CD14-positive monocyte (primary cell): ENCODE data around the gene CCNI2. TPM values are rescaled to one million over a fixed set of nuclear protein-coding genes. Genes with fewer than 3 reads are reported as not detected.

Experiments used
- DNase-seq, 3 donors: peaks; one replicate each; pipeline ENCODE4 v3.0.0-alpha.2; 2011 to 2022
- H2AFZ ChIP-seq: 2 replicates; pipeline ENCODE4 v1.6.0; 2012; ENCODE audit warnings: mild to moderate bottlenecking, low read depth, low read length, inconsistent platforms; ENCODE audit not compliant: insufficient read depth, poor library complexity, severe bottlenecking
- H3K27ac ChIP-seq, 2 donors: 1 replicate in 1 of 2; 2 replicates in 1 of 2; pipeline ENCODE4 v1.5.1; 2012 to 2013; ENCODE audit warnings: low read length in 2 of 2, control low read depth in 1 of 2, inconsistent platforms in 1 of 2, low read depth in 1 of 2, mild to moderate bottlenecking in 1 of 2
- H3K27me3 ChIP-seq, 2 donors: one replicate each; pipeline versions ENCODE4 v1.6.0 to v1.6.1; 2011 to 2013; ENCODE audit warnings: low read length in 2 of 2; ENCODE audit not compliant: control insufficient read depth in 2 of 2, insufficient read depth in 2 of 2
- H3K36me3 ChIP-seq, 2 donors: replicated peaks in 1 of 2; 1 replicate in 1 of 2; 2 replicates in 1 of 2; pipeline versions ENCODE4 v1.5.1 to v1.6.1; 2012 to 2013; ENCODE audit warnings: low read length in 2 of 2, control low read depth in 1 of 2, inconsistent platforms in 1 of 2, mild to moderate bottlenecking in 1 of 2; ENCODE audit not compliant: insufficient read depth in 2 of 2, control insufficient read depth in 1 of 2
- H3K4me1 ChIP-seq, 2 donors: 1 replicate in 1 of 2; 2 replicates in 1 of 2; pipeline versions ENCODE4 v1.5.1 to v1.6.1; 2012 to 2013; ENCODE audit warnings: low read length in 2 of 2, control low read depth in 1 of 2, inconsistent platforms in 1 of 2, mild to moderate bottlenecking in 1 of 2, moderate library complexity in 1 of 2; ENCODE audit not compliant: insufficient read depth in 2 of 2, control insufficient read depth in 1 of 2
- H3K4me2 ChIP-seq: replicated peaks from 2 replicates; pipeline ENCODE3; 2012; ENCODE audit warnings: low read length, moderate library complexity, mild to moderate bottlenecking; ENCODE audit not compliant: poor library complexity, severe bottlenecking; ENCODE audit errors: extremely low read depth
- H3K4me3 ChIP-seq, 3 experiments: fragments of 200-600 bp in 1 of 3; sonication (generic) in 1 of 3; replicated peaks in 1 of 3; 1 replicate in 2 of 3; 2 replicates in 1 of 3; pipeline ENCODE4 v1.5.1; 2011 to 2013; ENCODE audit warnings: low read length in 3 of 3, mild to moderate bottlenecking in 3 of 3, control low read depth in 2 of 3, low read depth in 2 of 3, inconsistent platforms in 1 of 3, moderate library complexity in 1 of 3
- H3K79me2 ChIP-seq: 2 replicates; pipeline ENCODE4 v1.6.0; 2012; ENCODE audit warnings: mild to moderate bottlenecking, control low read depth, inconsistent platforms, low read length, moderate library complexity; ENCODE audit not compliant: insufficient read depth
- H3K9ac ChIP-seq: 2 replicates; pipeline ENCODE4 v1.6.0; 2017; ENCODE audit warnings: low read length, mild to moderate bottlenecking; ENCODE audit not compliant: insufficient read depth, poor library complexity, severe bottlenecking
- H3K9me3 ChIP-seq, 2 donors: replicated peaks in 1 of 2; 1 replicate in 1 of 2; 2 replicates in 1 of 2; pipeline versions ENCODE4 v1.5.1 to v1.6.1; 2012 to 2013; ENCODE audit warnings: low read length in 2 of 2, control low read depth in 1 of 2; ENCODE audit not compliant: control insufficient read depth in 1 of 2, insufficient read depth in 1 of 2
- H4K20me1 ChIP-seq: 2 replicates; pipeline ENCODE4 v1.6.0; 2012; ENCODE audit warnings: mild to moderate bottlenecking, low read length, control low read depth, moderate library complexity; ENCODE audit not compliant: insufficient read depth
- H3K27ac Mint-ChIP-seq, 7 donors: one replicate each; pipeline ENCODE4 v1.8.0; 2020; ENCODE audit warnings: mild to moderate bottlenecking in 7 of 7, mixed read lengths in 7 of 7, moderate library complexity in 6 of 7, inconsistent platforms in 2 of 7
- H3K27me3 Mint-ChIP-seq, 3 donors: one replicate each; pipeline ENCODE4 v1.8.0; 2021 to 2022; ENCODE audit warnings: low read depth in 3 of 3, mild to moderate bottlenecking in 3 of 3, mixed read lengths in 3 of 3, moderate library complexity in 3 of 3, inconsistent platforms in 1 of 3
- H3K36me3 Mint-ChIP-seq, 2 donors: one replicate each; pipeline ENCODE4 v1.8.0; 2020; ENCODE audit warnings: mixed read lengths in 2 of 2, inconsistent platforms in 1 of 2, mild to moderate bottlenecking in 1 of 2
- H3K4me1 Mint-ChIP-seq: one replicate; pipeline ENCODE4 v1.8.0; 2020; ENCODE audit warnings: mild to moderate bottlenecking, mixed read lengths
- H3K4me3 Mint-ChIP-seq, 2 donors: one replicate each; pipeline ENCODE4 v1.8.0; 2020; ENCODE audit warnings: mild to moderate bottlenecking in 2 of 2, mixed read lengths in 2 of 2, moderate library complexity in 1 of 2
- H3K9me3 Mint-ChIP-seq, 7 donors: one replicate each; pipeline ENCODE4 v1.8.0; 2020 to 2022; ENCODE audit warnings: mixed read lengths in 7 of 7, mild to moderate bottlenecking in 6 of 7, moderate library complexity in 6 of 7, inconsistent platforms in 2 of 7
- WGBS: methylation state at CpG from one replicate; pipeline ENCODE4 v1.1.5; 2013; ENCODE audit warnings: missing lambda C conversion rate; ENCODE audit not compliant: insufficient coverage; 5-methylcytosine and 5-hydroxymethylcytosine counted together
- intact Hi-C, 2 donors: fragments of 100-400 bp; cut with micrococcal nuclease; formaldehyde crosslinking; loops; one replicate each; pipeline versions ENCODE4 v1.15.0 to v1.15.1; 2023
- polyA plus RNA-seq, 3 donors: library from polyadenylated mRNA; depleted of rRNA in 1 of 3; unstranded in 2 of 3; stranded (reverse) in 1 of 3; fragments of 300-500 nt in 2 of 3; fragments of >200 nt in 1 of 3; fragmentation: Illumina TruSeq in 2 of 3; gene quantifications; 1 replicate in 2 of 3; 2 replicates in 1 of 3; pipeline ENCODE4 v1.2.3, GENCODE V29; 2012 to 2021
- TF ChIP-seq, protein P1 (sequence below): fragments of 200-600 bp; IDR thresholded peaks from one replicate; pipeline ENCODE4 v1.8.0; 2022; ENCODE audit warnings: antibody characterized with exemption, mild to moderate bottlenecking

Gene CCNI2
- polyA plus RNA-seq, 3 donors = 0.72 TPM; not detected in 2

DNA sequence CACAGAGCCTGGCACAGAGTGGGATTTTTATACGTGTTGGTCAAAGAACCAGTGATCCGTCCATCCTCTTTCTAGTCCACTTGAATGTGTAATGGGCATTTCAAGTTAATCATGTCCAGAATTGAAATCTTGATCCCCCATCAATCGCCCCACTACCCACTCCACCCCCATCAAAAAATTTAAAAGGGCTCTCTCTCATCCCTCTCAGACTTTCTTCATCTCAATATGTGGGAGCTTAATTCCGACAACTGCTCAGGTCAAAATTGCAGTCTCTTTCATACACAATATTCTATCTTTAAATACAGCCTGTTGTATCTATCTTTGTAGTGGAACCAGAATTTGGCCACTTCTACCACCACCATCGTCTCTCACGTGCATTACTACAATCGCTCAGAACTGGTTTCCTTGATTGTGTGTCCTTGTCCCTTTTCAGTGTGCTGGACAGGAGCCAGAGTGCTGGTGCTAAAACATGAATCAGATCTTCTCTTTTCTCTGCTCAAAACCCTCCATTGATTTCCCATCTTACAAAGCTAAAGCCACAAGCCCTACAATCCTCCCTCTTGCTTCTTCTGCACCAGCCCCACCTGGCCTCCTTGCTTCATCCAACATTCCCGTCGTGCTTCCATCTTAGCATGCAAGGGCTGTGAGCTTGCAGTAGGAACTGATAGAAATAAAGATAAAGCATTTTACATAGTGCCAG, 9.1 kb upstream of the CCNI2 start:
- Histone ChIP-seq H3K27ac (no peak overlapping the region), H3K79me2 (no peaks in the 10 kb centered on the region), H3K4me3 (peak overlapping the region in 1 of 3 experiments; percentile 91), H3K9ac (no peak overlapping the region), H2AFZ (peak overlapping the region; percentile 100), H3K4me2 (peak overlapping the region; percentile 91), H3K9me3 (peaks cover 5% of the 10 kb centered on the region in 2 donors), H3K27me3 (peaks cover 10 to 29% of the 10 kb centered on the region in 2 donors), H4K20me1 (no peaks in the 10 kb centered on the region), H3K36me3 (no peaks in the 10 kb centered on the region), H3K4me1 (peaks cover 10 to 13% of the 10 kb centered on the region in 2 donors)
- Mint-ChIP-seq H3K9me3 (peaks cover 2 to 10% (median 5%) of the 10 kb centered on the region in 7 donors), H3K36me3 (no peaks in the 10 kb centered on the region), H3K4me3 (peak overlapping the region; percentile 87), H3K4me1 (peaks cover 17% of the 10 kb centered on the region), H3K27me3 (peaks cover 31 to 41% (median 38%) of the 10 kb centered on the region in 3 donors), H3K27ac (no peak overlapping the region)
- TF ChIP-seq, protein P1, sequence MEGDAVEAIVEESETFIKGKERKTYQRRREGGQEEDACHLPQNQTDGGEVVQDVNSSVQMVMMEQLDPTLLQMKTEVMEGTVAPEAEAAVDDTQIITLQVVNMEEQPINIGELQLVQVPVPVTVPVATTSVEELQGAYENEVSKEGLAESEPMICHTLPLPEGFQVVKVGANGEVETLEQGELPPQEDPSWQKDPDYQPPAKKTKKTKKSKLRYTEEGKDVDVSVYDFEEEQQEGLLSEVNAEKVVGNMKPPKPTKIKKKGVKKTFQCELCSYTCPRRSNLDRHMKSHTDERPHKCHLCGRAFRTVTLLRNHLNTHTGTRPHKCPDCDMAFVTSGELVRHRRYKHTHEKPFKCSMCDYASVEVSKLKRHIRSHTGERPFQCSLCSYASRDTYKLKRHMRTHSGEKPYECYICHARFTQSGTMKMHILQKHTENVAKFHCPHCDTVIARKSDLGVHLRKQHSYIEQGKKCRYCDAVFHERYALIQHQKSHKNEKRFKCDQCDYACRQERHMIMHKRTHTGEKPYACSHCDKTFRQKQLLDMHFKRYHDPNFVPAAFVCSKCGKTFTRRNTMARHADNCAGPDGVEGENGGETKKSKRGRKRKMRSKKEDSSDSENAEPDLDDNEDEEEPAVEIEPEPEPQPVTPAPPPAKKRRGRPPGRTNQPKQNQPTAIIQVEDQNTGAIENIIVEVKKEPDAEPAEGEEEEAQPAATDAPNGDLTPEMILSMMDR = no peak
- intact Hi-C loops = no loop called here
- DNase-seq = no peak
- WGBS = 86% methylated on average over 3 of the region's 9 CpGs

DNA sequence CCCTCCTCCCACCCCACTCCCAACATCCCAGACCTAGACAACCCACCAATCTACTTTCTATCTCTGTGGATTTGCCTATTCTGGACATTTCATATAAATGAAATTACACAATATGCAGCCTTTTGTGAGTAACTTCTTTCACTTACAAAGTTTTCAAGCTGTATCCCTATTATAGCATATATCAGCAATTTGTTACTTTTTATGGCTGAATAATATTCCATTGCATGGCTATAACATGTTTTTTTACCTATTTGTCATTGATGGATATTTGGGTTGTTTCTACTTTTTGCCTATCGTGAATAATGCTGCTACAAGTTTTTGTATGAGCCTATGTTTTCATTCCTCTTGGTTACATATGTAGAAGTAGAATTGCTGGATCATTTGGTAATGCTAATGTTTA, 8.0 kb upstream of the CCNI2 start:
- WGBS = 100% methylated on average over 1 of the region's 1 CpG
- Histone ChIP-seq H3K27ac (no peak overlapping the region), H3K4me1 (peaks cover 10 to 13% of the 10 kb centered on the region in 2 donors), H3K36me3 (no peaks in the 10 kb centered on the region), H3K27me3 (peaks cover 10 to 37% of the 10 kb centered on the region in 2 donors), H4K20me1 (no peaks in the 10 kb centered on the region), H3K4me3 (no peak overlapping the region), H3K79me2 (no peaks in the 10 kb centered on the region), H2AFZ (no peak overlapping the region), H3K9ac (no peak overlapping the region), H3K9me3 (peaks cover 5% of the 10 kb centered on the region in 2 donors), H3K4me2 (no peak overlapping the region)
- H3K27ac Mint-ChIP-seq = no peak overlapping the region
- peak overlapping the region in 1 of 2 donors; percentile 8 for H3K4me3 Mint-ChIP-seq
- TF ChIP-seq, protein P1 = no peak
- intact Hi-C loops = no loop called here
- peaks cover 2 to 10% (median 5%) of the 10 kb centered on the region in 7 donors for H3K9me3 Mint-ChIP-seq
- peaks cover 17% of the 10 kb centered on the region for H3K4me1 Mint-ChIP-seq
- H3K36me3 Mint-ChIP-seq = no peaks in the 10 kb centered on the region
- no peak for DNase-seq
- H3K27me3 Mint-ChIP-seq = peaks cover 37 to 48% (median 45%) of the 10 kb centered on the region in 3 donors
